ENCODE data around the gene NPB. TPM values are rescaled to one million over a fixed set of nuclear protein-coding genes. Genes with fewer than 3 reads are reported as not detected.
A peak's percentile ranks its signal among the peaks of the same experiment; 100 is the strongest.

Gene NPB
- polyA plus RNA-seq, 3 donors: 0.08 to 0.16 TPM; not detected in 1

- Histone ChIP-seq H4K20me1 (ENCODE audit: insufficient read depth, low read length) (peaks cover 38% of the 10 kb centered on the region), H3K36me3 (replicated peaks in 1 of 2; ENCODE audit: control insufficient read depth in 1 of 2, insufficient read depth in 2 of 2, low read length in 2 of 2) (peaks cover 66 to 76% of the 10 kb centered on the region in 2 donors), H3K4me1 (ENCODE audit: control insufficient read depth in 1 of 2, insufficient read depth in 2 of 2, low read length in 2 of 2) (peaks cover 9 to 12% of the 10 kb centered on the region in 2 donors), H3K27me3 (ENCODE audit: control insufficient read depth in 2 of 2, insufficient read depth in 2 of 2, low read length in 2 of 2) (no peaks in the 10 kb centered on the region), H3K27ac (ENCODE audit: low read depth in 1 of 2, low read length in 2 of 2) (peak overlapping the region in 1 of 2 donors; percentile 31), H3K79me2 (ENCODE audit: insufficient read depth, low read length) (peaks cover 47% of the 10 kb centered on the region), H3K4me3 (replicated peaks in 1 of 3; ENCODE audit: low read depth in 2 of 3, low read length in 3 of 3) (no peak overlapping the region), H3K4me2 (replicated peaks; ENCODE audit: extremely low read depth, low read length, poor library complexity, severe bottlenecking) (no peak overlapping the region), H3K9me3 (replicated peaks in 1 of 2; ENCODE audit: control insufficient read depth in 1 of 2, insufficient read depth in 1 of 2, low read length in 2 of 2) (no peaks in the 10 kb centered on the region), H3K9ac (ENCODE audit: insufficient read depth, low read length, poor library complexity, severe bottlenecking) (no peak overlapping the region), H2AFZ (ENCODE audit: insufficient read depth, low read depth, low read length, poor library complexity, severe bottlenecking) (no peak overlapping the region)
- H3K27ac Mint-ChIP-seq: peak overlapping the region in 3 of 7 donors; percentile 29 to 66 (median 45)
- H3K4me1 Mint-ChIP-seq: peaks cover 8% of the 10 kb centered on the region
- H3K9me3 Mint-ChIP-seq: no peaks in the 10 kb centered on the region
- DNase-seq: peak in 1 of 3 donors; percentile 55
- H3K27me3 Mint-ChIP-seq (ENCODE audit: low read depth in 3 of 3): peaks cover 0 to 3% (median 0%) of the 10 kb centered on the region in 3 donors
- 96% methylated on average over 11 of the region's 11 CpGs for WGBS (ENCODE audit: insufficient coverage)
- intact Hi-C loops (cut with micrococcal nuclease): no loop called here
- peaks cover 57 to 89% of the 10 kb centered on the region in 2 donors for H3K36me3 Mint-ChIP-seq
- TF ChIP-seq CTCF (IDR thresholded peaks at IDR 0.05): no peak
- no peak overlapping the region for H3K4me3 Mint-ChIP-seq
Measured at GRCh38 chr17:81885869-81886548, 16.0 kb upstream of the NPB start.

GRCh38 chr17:81888105-81888987, 13.7 kb upstream of the NPB start:
- WGBS (ENCODE audit: insufficient coverage): 97% methylated on average over 32 of the region's 44 CpGs
- no peak overlapping the region for H3K4me2 ChIP-seq (replicated peaks; ENCODE audit: extremely low read depth, low read length, poor library complexity, severe bottlenecking)

More at GRCh38 chr17:81888105-81888987, 13.7 kb upstream of the NPB start:
- peaks cover 62% of the 10 kb centered on the region for H3K79me2 ChIP-seq (ENCODE audit: insufficient read depth, low read length)
- H3K4me1 Mint-ChIP-seq: peaks cover 15% of the 10 kb centered on the region
- no peaks in the 10 kb centered on the region for H3K9me3 Mint-ChIP-seq
- H3K36me3 ChIP-seq (replicated peaks in 1 of 2; ENCODE audit: control insufficient read depth in 1 of 2, insufficient read depth in 2 of 2, low read length in 2 of 2): peaks cover 60 to 67% of the 10 kb centered on the region in 2 donors
- H3K9ac ChIP-seq (ENCODE audit: insufficient read depth, low read length, poor library complexity, severe bottlenecking): no peak overlapping the region
- H3K27ac Mint-ChIP-seq: peak overlapping the region in 2 of 7 donors; percentile 12 to 75
- H3K4me3 ChIP-seq (replicated peaks in 1 of 3; ENCODE audit: low read depth in 2 of 3, low read length in 3 of 3): no peak overlapping the region
- TF ChIP-seq CTCF (IDR thresholded peaks at IDR 0.05): no peak
- peaks cover 38% of the 10 kb centered on the region for H4K20me1 ChIP-seq (ENCODE audit: insufficient read depth, low read length)
- H3K9me3 ChIP-seq (replicated peaks in 1 of 2; ENCODE audit: control insufficient read depth in 1 of 2, insufficient read depth in 1 of 2, low read length in 2 of 2): no peaks in the 10 kb centered on the region
- peaks cover 16 to 25% of the 10 kb centered on the region in 2 donors for H3K4me1 ChIP-seq (ENCODE audit: control insufficient read depth in 1 of 2, insufficient read depth in 2 of 2, low read length in 2 of 2)
- peaks cover 49 to 71% of the 10 kb centered on the region in 2 donors for H3K36me3 Mint-ChIP-seq
- H2AFZ ChIP-seq (ENCODE audit: insufficient read depth, low read depth, low read length, poor library complexity, severe bottlenecking): no peak overlapping the region
- peaks cover 0 to 2% (median 0%) of the 10 kb centered on the region in 3 donors for H3K27me3 Mint-ChIP-seq (ENCODE audit: low read depth in 3 of 3)
- no peaks in the 10 kb centered on the region for H3K27me3 ChIP-seq (ENCODE audit: control insufficient read depth in 2 of 2, insufficient read depth in 2 of 2, low read length in 2 of 2)
- H3K4me3 Mint-ChIP-seq: no peak overlapping the region
- no peak for DNase-seq
- intact Hi-C loops (cut with micrococcal nuclease): no loop called here
- H3K27ac ChIP-seq (ENCODE audit: low read depth in 1 of 2, low read length in 2 of 2): no peak overlapping the region

Measured in CD14-positive monocyte (primary cell).